ENCODE data around the gene MYO18A. TPM values are rescaled to one million over a fixed set of nuclear protein-coding genes. Genes with fewer than 3 reads are reported as not detected.

MYO18A gene
- total and polyA plus RNA-seq, 2 experiments from 2014 or later: 186 to 564 TPM

DNA sequence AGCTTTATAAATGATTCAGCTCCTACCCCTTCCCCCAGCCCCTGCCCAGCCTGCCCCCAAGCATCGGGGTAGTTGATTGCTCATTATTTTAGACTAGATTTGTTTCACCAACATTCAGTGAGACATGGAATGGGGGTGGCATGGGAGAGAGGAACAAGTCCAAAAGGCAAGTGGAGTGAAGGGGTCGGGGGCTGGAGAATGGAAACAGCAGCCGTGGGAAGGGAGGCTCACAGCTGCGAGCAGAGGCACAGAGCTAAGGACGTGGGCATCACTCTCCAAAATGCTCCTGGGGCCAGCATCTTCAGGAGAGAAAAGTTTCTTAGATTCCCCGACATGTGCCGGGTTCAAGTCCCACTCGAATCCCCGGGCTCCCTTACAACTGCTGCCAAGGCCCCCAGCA lies 118.0 kb downstream of the MYO18A start:
- Histone ChIP-seq H3K27ac (no peak overlapping the region), H3K4me1 (ENCODE audit: low read depth) (peaks cover 22% of the 10 kb centered on the region), H3K4me3 (no peak overlapping the region), H3K9me3 (ENCODE audit: low read depth) (no peaks in the 10 kb centered on the region), H3K27me3 (no peaks in the 10 kb centered on the region), H3K36me3 (no peaks in the 10 kb centered on the region)
- TF ChIP-seq, protein P1, sequence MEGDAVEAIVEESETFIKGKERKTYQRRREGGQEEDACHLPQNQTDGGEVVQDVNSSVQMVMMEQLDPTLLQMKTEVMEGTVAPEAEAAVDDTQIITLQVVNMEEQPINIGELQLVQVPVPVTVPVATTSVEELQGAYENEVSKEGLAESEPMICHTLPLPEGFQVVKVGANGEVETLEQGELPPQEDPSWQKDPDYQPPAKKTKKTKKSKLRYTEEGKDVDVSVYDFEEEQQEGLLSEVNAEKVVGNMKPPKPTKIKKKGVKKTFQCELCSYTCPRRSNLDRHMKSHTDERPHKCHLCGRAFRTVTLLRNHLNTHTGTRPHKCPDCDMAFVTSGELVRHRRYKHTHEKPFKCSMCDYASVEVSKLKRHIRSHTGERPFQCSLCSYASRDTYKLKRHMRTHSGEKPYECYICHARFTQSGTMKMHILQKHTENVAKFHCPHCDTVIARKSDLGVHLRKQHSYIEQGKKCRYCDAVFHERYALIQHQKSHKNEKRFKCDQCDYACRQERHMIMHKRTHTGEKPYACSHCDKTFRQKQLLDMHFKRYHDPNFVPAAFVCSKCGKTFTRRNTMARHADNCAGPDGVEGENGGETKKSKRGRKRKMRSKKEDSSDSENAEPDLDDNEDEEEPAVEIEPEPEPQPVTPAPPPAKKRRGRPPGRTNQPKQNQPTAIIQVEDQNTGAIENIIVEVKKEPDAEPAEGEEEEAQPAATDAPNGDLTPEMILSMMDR (IDR thresholded peaks at IDR 0.05; ENCODE audit: low read depth, low read length): no peak
- DNase-seq (ENCODE audit: low read depth in 1 of 2, low spot score in 1 of 2): no peak

DNA sequence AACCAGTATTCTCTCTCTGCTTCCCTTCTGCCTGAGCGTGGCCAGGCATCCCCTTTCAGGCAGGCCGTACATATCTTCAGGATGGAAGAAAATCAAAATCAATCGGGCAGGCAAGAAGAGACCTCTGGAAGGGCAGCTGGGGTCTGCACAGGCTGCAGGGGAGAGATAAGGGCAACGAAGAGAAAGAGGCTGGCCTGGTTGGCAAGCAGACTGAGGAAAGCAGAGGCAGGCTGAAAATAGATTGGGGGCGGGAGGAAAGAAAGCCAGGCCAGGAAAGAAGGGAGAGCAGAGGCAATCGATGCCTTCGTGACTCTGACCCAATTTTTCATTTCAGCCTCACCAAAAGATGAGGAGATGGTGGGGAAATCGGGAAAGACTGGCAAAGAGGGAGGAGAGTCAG lies 119.2 kb downstream of the MYO18A start:
- Histone ChIP-seq H3K36me3 (no peaks in the 10 kb centered on the region), H3K4me3 (no peak overlapping the region), H3K27me3 (no peaks in the 10 kb centered on the region), H3K27ac (peak overlapping the region; percentile 75), H3K4me1 (ENCODE audit: low read depth) (peaks cover 22% of the 10 kb centered on the region), H3K9me3 (ENCODE audit: low read depth) (no peaks in the 10 kb centered on the region)
- DNase-seq (ENCODE audit: low read depth in 1 of 2, low spot score in 1 of 2): peak; percentile 33 to 69
- TF ChIP-seq, protein P1 (IDR thresholded peaks at IDR 0.05; ENCODE audit: low read depth, low read length): no peak

DNA sequence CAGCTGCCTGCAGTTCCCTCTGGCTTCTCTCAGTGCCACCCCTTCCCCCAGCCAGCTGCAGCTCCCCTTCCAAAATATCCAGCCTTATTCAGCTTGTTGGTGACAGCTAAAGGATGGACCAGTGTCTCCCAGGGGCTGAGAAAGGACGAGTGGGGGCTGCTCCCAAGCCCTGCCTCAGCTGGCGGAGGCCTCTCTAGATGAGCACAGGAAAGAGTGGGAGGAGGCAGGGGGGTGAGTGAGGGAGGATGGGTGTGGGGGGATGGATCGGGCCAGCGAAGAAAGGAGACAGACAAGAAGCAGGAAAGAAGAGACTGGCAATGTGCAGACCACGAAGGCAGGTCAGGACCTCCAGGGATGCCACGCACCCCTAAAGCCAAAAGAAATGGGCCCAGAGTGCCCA lies 119.7 kb downstream of the MYO18A start:
- TF ChIP-seq, protein P1 (IDR thresholded peaks at IDR 0.05; ENCODE audit: low read depth, low read length): no peak
- no peak overlapping the region for H3K4me3 ChIP-seq
- peak overlapping the region; percentile 75 for H3K27ac ChIP-seq
- H3K27me3 ChIP-seq: no peaks in the 10 kb centered on the region
- peak in 1 of 2 donors; percentile 39 for DNase-seq (ENCODE audit: low read depth in 1 of 2, low spot score in 1 of 2)
- no peaks in the 10 kb centered on the region for H3K36me3 ChIP-seq
- no peaks in the 10 kb centered on the region for H3K9me3 ChIP-seq (ENCODE audit: low read depth)
- H3K4me1 ChIP-seq (ENCODE audit: low read depth): peaks cover 22% of the 10 kb centered on the region

DNA sequence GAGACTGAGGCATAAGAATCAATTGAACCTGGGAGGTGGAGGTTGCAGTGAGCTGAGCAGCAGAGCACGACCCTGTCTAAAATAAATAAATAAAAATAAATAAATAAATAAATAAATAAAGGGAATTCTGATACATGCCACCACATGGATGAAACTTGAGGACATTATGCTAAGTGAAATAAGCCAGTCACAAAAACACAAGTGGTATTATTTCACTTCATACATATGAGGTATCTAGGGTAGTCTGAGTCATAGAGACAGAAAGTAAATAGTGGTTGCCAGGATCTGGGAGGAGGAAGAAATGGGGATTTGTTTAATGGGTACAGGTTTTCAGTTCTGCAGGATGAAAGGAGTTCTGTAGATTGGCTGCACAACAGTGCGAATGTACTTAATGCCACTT lies 120.9 kb downstream of the MYO18A start:
- Histone ChIP-seq H3K4me1 (ENCODE audit: low read depth) (peaks cover 22% of the 10 kb centered on the region), H3K4me3 (no peak overlapping the region), H3K27ac (no peak overlapping the region), H3K27me3 (no peaks in the 10 kb centered on the region), H3K36me3 (no peaks in the 10 kb centered on the region), H3K9me3 (ENCODE audit: low read depth) (no peaks in the 10 kb centered on the region)
- TF ChIP-seq, protein P1 (IDR thresholded peaks at IDR 0.05; ENCODE audit: low read depth, low read length): no peak
- DNase-seq (ENCODE audit: low read depth in 1 of 2, low spot score in 1 of 2): peak in 1 of 2 donors; percentile 53

DNA sequence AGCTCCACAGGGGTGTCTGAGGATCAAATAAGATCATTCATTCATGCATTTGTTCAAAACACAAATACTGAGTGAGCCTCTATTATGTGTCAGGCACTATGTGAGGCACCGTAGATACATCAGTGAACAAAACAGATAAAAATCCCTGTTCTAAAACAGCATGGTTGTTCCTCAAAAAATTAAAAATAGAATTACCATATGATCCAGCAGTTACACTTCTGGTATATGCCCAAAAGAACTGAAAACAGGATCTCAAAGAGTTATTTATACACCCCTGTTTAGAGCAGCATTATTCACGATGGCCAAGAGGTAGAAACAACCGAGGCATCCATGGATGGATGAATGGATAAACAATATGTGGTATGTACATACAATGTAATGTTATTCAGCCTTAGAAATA lies 121.8 kb downstream of the MYO18A start:
- Histone ChIP-seq H3K4me3 (no peak overlapping the region), H3K4me1 (ENCODE audit: low read depth) (peaks cover 22% of the 10 kb centered on the region), H3K27me3 (no peaks in the 10 kb centered on the region), H3K27ac (no peak overlapping the region), H3K36me3 (no peaks in the 10 kb centered on the region), H3K9me3 (ENCODE audit: low read depth) (no peaks in the 10 kb centered on the region)
- DNase-seq (ENCODE audit: low read depth in 1 of 2, low spot score in 1 of 2): no peak
- TF ChIP-seq, protein P1 (IDR thresholded peaks at IDR 0.05; ENCODE audit: low read depth, low read length): no peak

DNA sequence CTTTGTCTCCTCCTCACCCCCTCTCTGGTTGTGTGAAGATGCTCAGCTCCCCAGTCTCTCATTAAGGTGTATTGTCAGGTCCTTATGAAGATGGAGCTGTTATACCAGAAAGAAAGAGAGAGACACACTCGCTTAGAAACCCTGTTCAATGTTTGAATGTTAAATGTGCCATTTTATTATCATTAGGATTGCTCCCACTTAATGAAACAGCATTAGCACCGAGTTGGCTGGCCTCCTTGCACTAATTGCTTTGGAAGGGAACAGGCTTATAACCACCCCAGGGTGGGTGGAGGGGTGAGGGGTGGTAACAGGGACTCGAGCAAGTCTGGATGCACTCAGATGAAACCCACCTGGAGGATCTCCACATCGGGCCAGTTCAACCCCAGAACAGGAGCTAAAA lies 122.8 kb downstream of the MYO18A start:
- Histone ChIP-seq H3K9me3 (ENCODE audit: low read depth) (no peaks in the 10 kb centered on the region), H3K27ac (no peak overlapping the region), H3K27me3 (no peaks in the 10 kb centered on the region), H3K4me3 (no peak overlapping the region), H3K4me1 (ENCODE audit: low read depth) (peaks cover 22% of the 10 kb centered on the region), H3K36me3 (no peaks in the 10 kb centered on the region)
- TF ChIP-seq, protein P1 (IDR thresholded peaks at IDR 0.05; ENCODE audit: low read depth, low read length): no peak
- DNase-seq (ENCODE audit: low read depth in 1 of 2, low spot score in 1 of 2): no peak
